HepG2 (cell line): Measurements from ENCODE around the gene SNAPIN.

Source experiments
- CHCHD3 ChIP-seq: sonication (generic); formaldehyde crosslinking; IDR thresholded peaks from 2 replicates; pipeline ENCODE4 v1.8.0; 2022; ENCODE audit warnings: mild to moderate bottlenecking, missing genetic modification reagents, moderate library complexity
- CTCF ChIP-seq: sonication (generic); formaldehyde crosslinking; IDR thresholded peaks from 2 replicates; pipeline ENCODE4 v1.5.0; 2020; ENCODE audit warnings: mild to moderate bottlenecking, missing genetic modification reagents, moderate library complexity
- EZH2 ChIP-seq: conservative IDR thresholded peaks from 2 replicates; pipeline ENCODE4 v1.6.1; 2012; ENCODE audit warnings: mild to moderate bottlenecking, low read depth, low read length, moderate library complexity
- FOSL1 ChIP-seq: sonication (generic); formaldehyde crosslinking; IDR thresholded peaks from 2 replicates; pipeline ENCODE4 v1.9.0; 2021; ENCODE audit warnings: missing genetic modification reagents, borderline replicate concordance
- HNF4A ChIP-seq: sonication (generic); formaldehyde crosslinking; IDR thresholded peaks from 2 replicates; pipeline ENCODE4 v1.4.0; 2020; ENCODE audit warnings: missing genetic modification reagents
- KDM2A ChIP-seq: sonication (generic); formaldehyde crosslinking; IDR thresholded peaks from 2 replicates; pipeline ENCODE4 v1.4.0; 2020; ENCODE audit warnings: low read depth, missing genetic modification reagents, borderline replicate concordance
- NFE2 ChIP-seq: sonication (generic); formaldehyde crosslinking; IDR thresholded peaks from 2 replicates; pipeline ENCODE4 v1.4.0; 2020; ENCODE audit warnings: missing genetic modification reagents
- NR2C2 ChIP-seq: sonication (generic); formaldehyde crosslinking; IDR thresholded peaks from 2 replicates; pipeline ENCODE4 v1.4.0; 2020; ENCODE audit warnings: missing genetic modification reagents, mild to moderate bottlenecking, moderate library complexity, borderline replicate concordance
- POLR2A ChIP-seq, 2 experiments: IDR thresholded peaks; 2 replicates each; pipeline ENCODE4 v1.6.1; 2011; ENCODE audit warnings: low read depth in 2 of 2, low read length in 2 of 2, mild to moderate bottlenecking in 1 of 2, moderate library complexity in 1 of 2; ENCODE audit not compliant: insufficient read depth in 1 of 2
- SMAD3 ChIP-seq: sonication (generic); formaldehyde crosslinking; IDR thresholded peaks from 2 replicates; pipeline ENCODE4 v1.4.0; 2020; ENCODE audit warnings: missing genetic modification reagents
- ZBTB7B ChIP-seq: sonication (generic); formaldehyde crosslinking; IDR thresholded peaks from 2 replicates; pipeline ENCODE4 v1.4.0; 2020; ENCODE audit warnings: missing genetic modification reagents
- ZBTB8A ChIP-seq: sonication (generic); formaldehyde crosslinking; IDR thresholded peaks from 2 replicates; pipeline ENCODE4 v1.4.0; 2020; ENCODE audit warnings: mild to moderate bottlenecking, low read depth, missing genetic modification reagents, borderline replicate concordance
- ZNF431 ChIP-seq: sonication (generic); formaldehyde crosslinking; IDR thresholded peaks from 2 replicates; pipeline ENCODE4 v1.9.0; 2022; ENCODE audit warnings: missing genetic modification reagents, low read depth, mild to moderate bottlenecking, borderline replicate concordance
- ZNF484 ChIP-seq: sonication (generic); formaldehyde crosslinking; IDR thresholded peaks from 2 replicates; pipeline ENCODE4 v1.5.1; 2020; ENCODE audit warnings: mild to moderate bottlenecking, low read depth, missing genetic modification reagents, borderline replicate concordance

DNA sequence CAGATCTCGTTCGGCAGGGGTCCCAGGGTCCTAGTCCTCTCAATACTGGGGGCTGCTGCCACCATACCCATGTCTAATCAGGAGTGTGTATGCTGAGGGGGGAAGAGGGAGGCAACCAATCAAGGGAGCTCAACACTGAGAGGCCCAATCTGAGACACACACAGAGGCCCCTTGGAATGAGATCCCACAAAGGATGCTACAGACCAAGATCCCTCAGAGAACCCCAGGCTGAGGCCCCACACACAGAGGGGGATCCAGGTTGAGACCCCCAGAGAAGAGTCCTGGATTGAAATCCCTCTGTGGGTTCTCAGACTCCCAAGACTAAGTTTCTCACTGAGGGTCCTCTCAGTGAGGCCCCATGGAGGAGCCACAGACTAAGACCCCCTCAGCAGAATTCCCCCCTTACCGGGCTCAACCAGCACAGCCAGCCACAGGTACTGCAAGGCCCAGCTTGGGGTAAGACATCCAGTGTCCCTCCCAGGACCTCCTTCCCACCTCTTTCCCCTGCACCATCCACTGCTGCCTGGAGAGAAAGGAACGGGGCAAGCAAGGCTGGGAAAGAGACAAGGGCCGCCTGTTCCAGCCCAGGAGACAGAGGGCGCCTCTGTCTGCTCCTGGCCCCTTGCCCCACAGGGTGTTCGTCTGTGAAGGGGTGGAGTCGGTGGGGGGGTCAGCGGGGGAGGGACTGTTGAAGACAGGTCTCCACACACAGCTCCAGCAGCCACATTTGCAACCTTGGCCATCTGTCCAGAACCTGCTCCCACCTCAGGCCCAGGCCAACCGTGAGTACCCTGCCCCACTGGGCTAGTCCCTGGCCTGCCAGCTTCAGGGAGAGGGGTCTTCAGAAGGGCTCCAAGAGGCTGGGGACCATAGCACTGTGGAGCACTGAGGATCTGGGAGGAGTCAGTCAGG is 30.5 kb upstream of the SNAPIN start, which contains the start of gene S100A1:
- no peak for TF ChIP-seq SMAD3 (CRISPR knock-in tag)
- no peak for TF ChIP-seq KDM2A
- TF ChIP-seq NR2C2 (CRISPR knock-in tag) = no peak
- TF ChIP-seq ZNF484 = no peak
- no peak for TF ChIP-seq NFE2 (CRISPR knock-in tag)
- no peak; the same call in none of the 2 replicates for TF ChIP-seq ZBTB7B
- TF ChIP-seq CTCF (CRISPR knock-in tag) = peak; percentile 80
- no peak for TF ChIP-seq EZH2
- TF ChIP-seq FOSL1 (CRISPR knock-in tag) = no peak
- no peak for TF ChIP-seq HNF4A (CRISPR knock-in tag)
- TF ChIP-seq ZBTB8A = no peak
- no peak for TF ChIP-seq ZNF431 (CRISPR knock-in tag)
- peak; percentile 64 to 85 for TF ChIP-seq POLR2A (IDR thresholded peaks at IDR 0.05; ENCODE audit: insufficient read depth in 1 of 2, low read depth in 2 of 2, low read length in 2 of 2)
- no peak for TF ChIP-seq CHCHD3 (CRISPR knock-in tag)
